ENCODE measurements around the gene CHAD. TPM values are rescaled to one million over a fixed set of nuclear protein-coding genes. Genes with fewer than 3 reads are reported as not detected.

The CHAD gene
- total and polyA plus RNA-seq, 2 donors (not counting 1 experiment from before 2014, with no cell fraction given), result 3.5 to 4.4 TPM

- H2AFZ ChIP-seq (ENCODE audit: insufficient read depth, low read depth, low read length, poor library complexity, severe bottlenecking), result no peak overlapping the region
- H3K79me2 ChIP-seq (ENCODE audit: control insufficient read depth, insufficient read depth, low read length), result no peaks in the 10 kb centered on the region
- intact Hi-C loops (cut with micrococcal nuclease), result no loop called here
- Mint-ChIP-seq H3K4me3 (no peak overlapping the region), H3K27ac (no peak overlapping the region), H3K9me3 (ENCODE audit: insufficient read depth) (no peaks in the 10 kb centered on the region), H3K4me1 (no peaks in the 10 kb centered on the region), H3K27me3 (peaks cover 3% of the 10 kb centered on the region)
- H3K27me3 ChIP-seq (replicated peaks in 1 of 4; ENCODE audit: control extremely low read depth in 1 of 4, control insufficient read depth in 3 of 4, insufficient read depth in 4 of 4, low read length in 3 of 4), result no peaks in the 10 kb centered on the region
- no peak overlapping the region for H3K9ac ChIP-seq (ENCODE audit: low read length)
- H3K4me3 ChIP-seq (ENCODE audit: control extremely low read depth in 1 of 5, extremely low read depth in 1 of 5, insufficient read depth in 1 of 5, low read depth in 2 of 5, low read length in 4 of 5), result no peak overlapping the region
- H3K4me1 ChIP-seq (ENCODE audit: control insufficient read depth in 2 of 2, insufficient read depth in 2 of 2, low read length in 2 of 2), result no peaks in the 10 kb centered on the region
- ChIA-PET CTCF (interaction anchor here (1.2 kb wide), 1 partner anchor 20 kb away, joined by 3 read pairs; the partner anchor contains the start of gene RSAD1), POLR2A (no interaction called here)
- DNase-seq, result no peak
- TF ChIP-seq CTCF (IDR thresholded peaks at IDR 0.05) (no peak), EZH2 (IDR thresholded peaks at IDR 0.05; ENCODE audit: borderline replicate concordance, insufficient read depth, low read depth, low read length, poor library complexity, severe bottlenecking) (no peak)
- no peak overlapping the region for H3K4me2 ChIP-seq (replicated peaks; ENCODE audit: low read depth, low read length, poor library complexity, severe bottlenecking)
- no peak overlapping the region for H3K27ac ChIP-seq (ENCODE audit: low read length in 2 of 2)
- no peaks in the 10 kb centered on the region for H4K20me1 ChIP-seq (ENCODE audit: control insufficient read depth, insufficient read depth, low read length, poor library complexity, severe bottlenecking)
- ATAC-seq (ENCODE audit: low read depth), result no peak
- H3K36me3 ChIP-seq (replicated peaks in 1 of 2; ENCODE audit: control extremely low read depth in 1 of 2, control insufficient read depth in 1 of 2, extremely low read depth in 1 of 2, insufficient read depth in 2 of 2, low read length in 1 of 2), result no peaks in the 10 kb centered on the region
- no peaks in the 10 kb centered on the region for H3K9me3 ChIP-seq (ENCODE audit: control extremely low read depth in 1 of 3, control insufficient read depth in 2 of 3, insufficient read depth in 1 of 3, low read length in 2 of 3)
These were observed 30.6 kb upstream of the CHAD start for GRCh38 chr17:50499270-50499669.

DNA sequence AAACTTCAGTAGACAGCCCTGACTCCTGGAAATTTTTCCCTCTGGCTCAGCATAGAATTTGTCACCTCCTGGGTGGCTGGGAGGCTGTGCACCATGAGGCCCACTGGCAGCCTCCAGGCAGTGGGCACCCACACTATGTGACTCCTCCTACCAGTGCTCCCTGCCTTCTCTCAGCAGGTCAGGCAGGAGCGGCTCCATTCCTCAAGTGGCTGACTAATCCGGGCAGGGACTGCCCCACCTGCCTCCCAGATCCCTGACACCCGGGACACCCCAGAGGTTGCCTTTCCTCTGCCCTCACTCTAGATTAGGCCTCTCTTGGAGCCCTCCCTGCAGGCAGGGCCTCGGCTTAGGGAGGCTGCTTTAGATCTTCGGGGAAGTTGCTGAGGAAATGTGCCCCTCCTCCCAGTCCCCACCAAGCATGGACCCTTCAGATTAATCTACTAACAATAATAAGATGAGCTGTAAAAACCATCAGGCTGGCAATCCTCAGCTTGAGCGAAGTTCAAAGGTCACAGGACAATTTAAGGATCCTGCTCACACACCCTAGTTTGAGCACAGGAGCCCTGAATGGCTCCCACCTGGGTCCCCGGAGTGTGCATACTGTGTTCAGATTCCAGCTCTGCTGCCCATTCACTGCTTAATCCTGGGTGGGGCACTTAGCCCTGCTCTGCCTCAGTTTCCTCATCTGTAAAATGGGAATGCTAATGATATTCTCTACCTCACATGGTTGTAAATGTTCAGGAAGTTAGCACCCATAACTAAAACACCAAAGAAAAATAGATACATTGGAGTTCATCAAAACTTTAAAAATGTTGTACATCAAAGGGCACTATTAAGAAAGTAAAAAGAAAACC is 29.6 kb upstream of the CHAD start:
- DNase-seq (no peak), ATAC-seq (ENCODE audit: low read depth) (no peak)
- no peaks in the 10 kb centered on the region for H3K36me3 ChIP-seq (replicated peaks in 1 of 2; ENCODE audit: control extremely low read depth in 1 of 2, control insufficient read depth in 1 of 2, extremely low read depth in 1 of 2, insufficient read depth in 2 of 2, low read length in 1 of 2)
- no peak for TF ChIP-seq EZH2 (IDR thresholded peaks at IDR 0.05; ENCODE audit: borderline replicate concordance, insufficient read depth, low read depth, low read length, poor library complexity, severe bottlenecking)
- TF ChIP-seq CTCF (IDR thresholded peaks at IDR 0.05), result no peak
- no peak overlapping the region for H3K4me2 ChIP-seq (replicated peaks; ENCODE audit: low read depth, low read length, poor library complexity, severe bottlenecking)
- no peaks in the 10 kb centered on the region for H3K27me3 ChIP-seq (replicated peaks in 1 of 4; ENCODE audit: control extremely low read depth in 1 of 4, control insufficient read depth in 3 of 4, insufficient read depth in 4 of 4, low read length in 3 of 4)
- H3K4me3 ChIP-seq (ENCODE audit: control extremely low read depth in 1 of 5, extremely low read depth in 1 of 5, insufficient read depth in 1 of 5, low read depth in 2 of 5, low read length in 4 of 5), result no peak overlapping the region
- H3K9me3 Mint-ChIP-seq (ENCODE audit: insufficient read depth), result no peaks in the 10 kb centered on the region
- 90% methylated on average over 3 of the region's 7 CpGs for WGBS (ENCODE audit: insufficient coverage)
- H3K9ac ChIP-seq (ENCODE audit: low read length), result no peak overlapping the region
- H3K9me3 ChIP-seq (ENCODE audit: control extremely low read depth in 1 of 3, control insufficient read depth in 2 of 3, insufficient read depth in 1 of 3, low read length in 2 of 3), result no peaks in the 10 kb centered on the region
- POLR2A ChIA-PET, result interaction anchor here (0.7 kb wide), 1 partner anchor 43 kb away, joined by 7 read pairs; no protein-coding TSS in a partner anchor
- H2AFZ ChIP-seq (ENCODE audit: insufficient read depth, low read depth, low read length, poor library complexity, severe bottlenecking), result no peak overlapping the region
- H3K4me1 ChIP-seq (ENCODE audit: control insufficient read depth in 2 of 2, insufficient read depth in 2 of 2, low read length in 2 of 2), result no peaks in the 10 kb centered on the region
- CTCF ChIA-PET, result interaction anchor here (1.2 kb wide), 2 partner anchors 12 to 19 kb away, joined by 3 to 4 read pairs; partner anchors contain the start of gene RSAD1
- H3K27ac Mint-ChIP-seq, result no peak overlapping the region
- no peak overlapping the region for H3K27ac ChIP-seq (ENCODE audit: low read length in 2 of 2)
- H3K4me1 Mint-ChIP-seq, result no peaks in the 10 kb centered on the region
- no peaks in the 10 kb centered on the region for H3K79me2 ChIP-seq (ENCODE audit: control insufficient read depth, insufficient read depth, low read length)
- H3K27me3 Mint-ChIP-seq, result peaks cover 3% of the 10 kb centered on the region
- no peak overlapping the region for H3K4me3 Mint-ChIP-seq
- intact Hi-C loops (cut with micrococcal nuclease), result no loop called here
- no peaks in the 10 kb centered on the region for H4K20me1 ChIP-seq (ENCODE audit: control insufficient read depth, insufficient read depth, low read length, poor library complexity, severe bottlenecking)
